ENCODE data around the gene RSF1. TPM values are rescaled to one million over a fixed set of nuclear protein-coding genes. Genes with fewer than 3 reads are reported as not detected.

RSF1 gene
- total RNA-seq, 4 donors from 2014 or later = 70.3 to 96.3 (median 73.1) TPM

GRCh38 chr11:77799338-77799737 is 21.2 kb downstream of the RSF1 start:
- intact Hi-C loops (cut with DNase I) = no loop called here
- TF ChIP-seq POLR2AphosphoS5 (IDR thresholded peaks at IDR 0.05) (no peak), EP300 (IDR thresholded peaks at IDR 0.05) (no peak), POLR2A (IDR thresholded peaks at IDR 0.05; ENCODE audit: low read depth) (no peak)
- TF ChIP-seq, protein P1, sequence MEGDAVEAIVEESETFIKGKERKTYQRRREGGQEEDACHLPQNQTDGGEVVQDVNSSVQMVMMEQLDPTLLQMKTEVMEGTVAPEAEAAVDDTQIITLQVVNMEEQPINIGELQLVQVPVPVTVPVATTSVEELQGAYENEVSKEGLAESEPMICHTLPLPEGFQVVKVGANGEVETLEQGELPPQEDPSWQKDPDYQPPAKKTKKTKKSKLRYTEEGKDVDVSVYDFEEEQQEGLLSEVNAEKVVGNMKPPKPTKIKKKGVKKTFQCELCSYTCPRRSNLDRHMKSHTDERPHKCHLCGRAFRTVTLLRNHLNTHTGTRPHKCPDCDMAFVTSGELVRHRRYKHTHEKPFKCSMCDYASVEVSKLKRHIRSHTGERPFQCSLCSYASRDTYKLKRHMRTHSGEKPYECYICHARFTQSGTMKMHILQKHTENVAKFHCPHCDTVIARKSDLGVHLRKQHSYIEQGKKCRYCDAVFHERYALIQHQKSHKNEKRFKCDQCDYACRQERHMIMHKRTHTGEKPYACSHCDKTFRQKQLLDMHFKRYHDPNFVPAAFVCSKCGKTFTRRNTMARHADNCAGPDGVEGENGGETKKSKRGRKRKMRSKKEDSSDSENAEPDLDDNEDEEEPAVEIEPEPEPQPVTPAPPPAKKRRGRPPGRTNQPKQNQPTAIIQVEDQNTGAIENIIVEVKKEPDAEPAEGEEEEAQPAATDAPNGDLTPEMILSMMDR (IDR thresholded peaks at IDR 0.05) = no peak
- H3K9me3 ChIP-seq = no peaks in the 10 kb centered on the region
- WGBS = 72% methylated on average over 3 of the region's 3 CpGs
- no peak for DNase-seq (ENCODE audit: extremely low spot score)
- no peak overlapping the region for H3K4me3 ChIP-seq
- H3K27ac ChIP-seq (replicated peaks in 1 of 4) = no peak overlapping the region
- H3K27me3 ChIP-seq = no peaks in the 10 kb centered on the region
- peaks cover 0 to 3% (median 0%) of the 10 kb centered on the region in 4 donors for H3K36me3 ChIP-seq
- peaks cover 5 to 42% (median 26%) of the 10 kb centered on the region in 4 donors for H3K4me1 ChIP-seq

DNA sequence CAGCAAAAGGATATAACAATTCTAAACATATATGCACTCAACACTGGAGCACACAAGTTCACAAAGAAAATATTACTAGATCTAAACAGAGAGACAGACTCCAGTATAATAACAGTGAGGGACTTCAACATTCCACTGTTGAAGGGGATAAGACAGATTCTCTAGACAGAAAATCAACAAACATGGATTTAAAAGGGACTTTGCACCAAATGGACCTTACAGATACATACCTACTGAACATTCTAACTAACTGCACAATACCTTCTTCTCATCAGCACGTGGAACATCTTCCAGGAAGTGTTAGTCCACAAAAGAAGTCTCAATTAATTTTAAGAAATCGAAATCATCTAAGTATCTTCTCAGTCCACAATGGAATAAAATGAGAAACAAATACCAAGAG is 26.6 kb downstream of the RSF1 start:
- H3K4me1 ChIP-seq = peaks cover 5 to 21% (median 13%) of the 10 kb centered on the region in 4 donors
- no peaks in the 10 kb centered on the region for H3K36me3 ChIP-seq
- no peak for TF ChIP-seq EP300 (IDR thresholded peaks at IDR 0.05)
- TF ChIP-seq, protein P1 (IDR thresholded peaks at IDR 0.05) = no peak
- TF ChIP-seq POLR2A (IDR thresholded peaks at IDR 0.05; ENCODE audit: low read depth) = no peak
- TF ChIP-seq POLR2AphosphoS5 (IDR thresholded peaks at IDR 0.05) = no peak
- WGBS = 95% methylated on average over 2 of the region's 2 CpGs
- no peaks in the 10 kb centered on the region for H3K9me3 ChIP-seq
- H3K4me3 ChIP-seq = no peak overlapping the region
- intact Hi-C loops (cut with DNase I) = no loop called here
- no peaks in the 10 kb centered on the region for H3K27me3 ChIP-seq
- H3K27ac ChIP-seq (replicated peaks in 1 of 4) = no peak overlapping the region
- DNase-seq (ENCODE audit: extremely low spot score) = no peak

DNA sequence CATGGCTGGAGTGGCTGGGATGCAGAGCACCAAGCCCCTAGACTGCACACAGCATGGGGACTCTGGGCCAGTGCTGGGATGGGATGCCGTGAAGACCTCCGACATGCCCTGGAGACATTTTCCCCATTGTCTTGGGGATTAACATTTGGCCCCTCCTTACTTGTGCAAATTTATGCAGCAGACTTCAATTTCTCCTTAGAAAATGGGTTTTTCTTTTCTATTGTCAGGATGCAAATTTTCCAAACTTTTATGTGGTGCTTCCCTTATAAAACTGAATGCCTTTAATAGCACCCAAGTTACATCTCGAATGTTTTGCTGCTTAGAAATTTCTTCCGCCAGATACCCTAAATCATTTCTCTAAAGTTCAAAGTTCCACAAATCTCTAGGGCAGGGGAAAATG is 29.2 kb downstream of the RSF1 start:
- H3K9me3 ChIP-seq = no peaks in the 10 kb centered on the region
- H3K4me1 ChIP-seq = peaks cover 5 to 40% (median 18%) of the 10 kb centered on the region in 4 donors
- TF ChIP-seq POLR2AphosphoS5 (IDR thresholded peaks at IDR 0.05) (no peak), POLR2A (IDR thresholded peaks at IDR 0.05; ENCODE audit: low read depth) (no peak), EP300 (IDR thresholded peaks at IDR 0.05) (no peak)
- TF ChIP-seq, protein P1 (IDR thresholded peaks at IDR 0.05) = no peak
- no peaks in the 10 kb centered on the region for H3K27me3 ChIP-seq
- no peak overlapping the region for H3K4me3 ChIP-seq
- no peak overlapping the region for H3K27ac ChIP-seq (replicated peaks in 1 of 4)
- intact Hi-C loops (cut with DNase I) = no loop called here
- DNase-seq (ENCODE audit: extremely low spot score) = no peak
- WGBS = 96% methylated on average over 4 of the region's 4 CpGs
- no peaks in the 10 kb centered on the region for H3K36me3 ChIP-seq

DNA sequence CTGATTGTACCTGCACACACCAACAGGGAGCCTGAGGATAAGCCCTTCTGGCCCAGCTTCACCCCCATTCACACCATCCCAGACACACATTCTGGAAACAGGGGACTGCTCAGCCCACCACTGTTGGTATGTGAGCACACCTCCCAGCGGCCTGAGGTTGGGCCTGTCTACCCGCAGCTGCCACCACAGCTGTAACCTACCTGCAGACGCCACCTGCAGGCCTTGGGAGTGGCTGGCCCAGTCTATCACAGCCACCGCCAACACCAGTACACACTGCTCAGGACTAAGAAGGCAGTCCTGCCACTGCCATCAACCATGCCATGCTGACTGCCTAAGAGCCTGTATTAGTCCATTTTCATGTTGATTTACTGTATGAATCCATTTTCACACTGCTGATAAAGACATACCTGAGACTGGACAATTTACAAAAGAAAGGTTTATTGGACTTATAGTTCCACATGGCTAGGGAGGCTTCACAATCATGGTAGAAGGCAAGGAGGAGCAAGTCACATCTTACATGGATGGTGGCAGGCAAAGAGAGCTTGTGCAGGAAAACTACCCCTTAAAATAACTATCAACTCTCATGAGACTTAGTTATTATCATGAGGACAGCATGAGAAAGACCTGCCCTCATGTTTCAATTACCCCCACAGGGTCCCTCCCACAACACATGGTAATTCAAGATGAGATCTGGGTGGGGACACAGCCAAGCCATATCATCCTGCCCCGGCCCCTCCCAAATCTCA is 30.6 kb downstream of the RSF1 start:
- Histone ChIP-seq H3K9me3 (no peaks in the 10 kb centered on the region), H3K36me3 (no peaks in the 10 kb centered on the region), H3K27me3 (no peaks in the 10 kb centered on the region), H3K4me3 (no peak overlapping the region), H3K27ac (replicated peaks in 1 of 4) (no peak overlapping the region), H3K4me1 (peaks cover 0 to 41% (median 16%) of the 10 kb centered on the region in 4 donors)
- WGBS = 100% methylated on average over 5 of the region's 5 CpGs
- intact Hi-C loops (cut with DNase I) = no loop called here
- TF ChIP-seq, protein P1 (IDR thresholded peaks at IDR 0.05) = no peak
- TF ChIP-seq POLR2A (IDR thresholded peaks at IDR 0.05; ENCODE audit: low read depth) (no peak), POLR2AphosphoS5 (IDR thresholded peaks at IDR 0.05) (no peak), EP300 (IDR thresholded peaks at IDR 0.05) (no peak)
- no peak for DNase-seq (ENCODE audit: extremely low spot score)

All from esophagus muscularis mucosa (tissue), 4 donors.